ENCODE data around the gene SPHK1. TPM values are rescaled to one million over a fixed set of nuclear protein-coding genes. Genes with fewer than 3 reads are reported as not detected.

Gene SPHK1
- total RNA-seq, 1 donor from 2014 or later: 15.4 TPM

- no peak for DNase-seq (ENCODE audit: low spot score)
- H3K27ac Mint-ChIP-seq (ENCODE audit: unreplicated experiment): no peak overlapping the region
- H3K4me1 Mint-ChIP-seq (ENCODE audit: unreplicated experiment): peaks cover 14% of the 10 kb centered on the region
- H3K27me3 Mint-ChIP-seq (ENCODE audit: unreplicated experiment): no peaks in the 10 kb centered on the region
- H3K36me3 Mint-ChIP-seq (ENCODE audit: low read depth, unreplicated experiment): peaks cover 9% of the 10 kb centered on the region
- no peaks in the 10 kb centered on the region for H3K9me3 Mint-ChIP-seq (ENCODE audit: unreplicated experiment)
- H3K4me3 Mint-ChIP-seq (ENCODE audit: unreplicated experiment): no peak overlapping the region
- TF ChIP-seq, protein P1, sequence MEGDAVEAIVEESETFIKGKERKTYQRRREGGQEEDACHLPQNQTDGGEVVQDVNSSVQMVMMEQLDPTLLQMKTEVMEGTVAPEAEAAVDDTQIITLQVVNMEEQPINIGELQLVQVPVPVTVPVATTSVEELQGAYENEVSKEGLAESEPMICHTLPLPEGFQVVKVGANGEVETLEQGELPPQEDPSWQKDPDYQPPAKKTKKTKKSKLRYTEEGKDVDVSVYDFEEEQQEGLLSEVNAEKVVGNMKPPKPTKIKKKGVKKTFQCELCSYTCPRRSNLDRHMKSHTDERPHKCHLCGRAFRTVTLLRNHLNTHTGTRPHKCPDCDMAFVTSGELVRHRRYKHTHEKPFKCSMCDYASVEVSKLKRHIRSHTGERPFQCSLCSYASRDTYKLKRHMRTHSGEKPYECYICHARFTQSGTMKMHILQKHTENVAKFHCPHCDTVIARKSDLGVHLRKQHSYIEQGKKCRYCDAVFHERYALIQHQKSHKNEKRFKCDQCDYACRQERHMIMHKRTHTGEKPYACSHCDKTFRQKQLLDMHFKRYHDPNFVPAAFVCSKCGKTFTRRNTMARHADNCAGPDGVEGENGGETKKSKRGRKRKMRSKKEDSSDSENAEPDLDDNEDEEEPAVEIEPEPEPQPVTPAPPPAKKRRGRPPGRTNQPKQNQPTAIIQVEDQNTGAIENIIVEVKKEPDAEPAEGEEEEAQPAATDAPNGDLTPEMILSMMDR (IDR thresholded peaks at IDR 0.05; ENCODE audit: unreplicated experiment): no peak
These were observed 30.2 kb downstream of the SPHK1 start for GRCh38 chr17:76414334-76415295.

DNA sequence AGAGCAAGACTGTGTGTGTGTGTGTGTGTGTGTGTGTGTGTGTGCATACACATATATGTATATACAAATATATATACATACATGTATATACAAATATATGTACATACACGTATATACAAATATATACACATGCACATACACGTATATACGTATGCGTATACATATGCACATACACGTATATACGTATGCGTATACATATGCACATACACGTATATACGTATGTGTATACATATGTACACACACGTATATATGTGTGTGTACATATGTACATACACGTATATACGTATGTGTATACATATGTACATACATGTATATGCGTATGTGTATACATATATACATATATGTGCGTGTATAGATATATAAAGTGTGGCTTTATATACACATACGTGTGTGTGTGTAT lies 31.4 kb downstream of the SPHK1 start:
- no peak overlapping the region for H3K4me3 Mint-ChIP-seq (ENCODE audit: unreplicated experiment)
- no peaks in the 10 kb centered on the region for H3K9me3 Mint-ChIP-seq (ENCODE audit: unreplicated experiment)
- peaks cover 5% of the 10 kb centered on the region for H3K36me3 Mint-ChIP-seq (ENCODE audit: low read depth, unreplicated experiment)
- peaks cover 24% of the 10 kb centered on the region for H3K4me1 Mint-ChIP-seq (ENCODE audit: unreplicated experiment)
- no peak overlapping the region for H3K27ac Mint-ChIP-seq (ENCODE audit: unreplicated experiment)
- TF ChIP-seq, protein P1 (IDR thresholded peaks at IDR 0.05; ENCODE audit: unreplicated experiment): no peak
- peaks cover 1% of the 10 kb centered on the region for H3K27me3 Mint-ChIP-seq (ENCODE audit: unreplicated experiment)
- DNase-seq (ENCODE audit: low spot score): no peak

- Mint-ChIP-seq H3K36me3 (ENCODE audit: low read depth, unreplicated experiment) (peaks cover 5% of the 10 kb centered on the region), H3K4me1 (ENCODE audit: unreplicated experiment) (peaks cover 29% of the 10 kb centered on the region), H3K27ac (ENCODE audit: unreplicated experiment) (no peak overlapping the region), H3K4me3 (ENCODE audit: unreplicated experiment) (no peak overlapping the region), H3K27me3 (ENCODE audit: unreplicated experiment) (peaks cover 2% of the 10 kb centered on the region), H3K9me3 (ENCODE audit: unreplicated experiment) (no peaks in the 10 kb centered on the region)
- TF ChIP-seq, protein P1 (IDR thresholded peaks at IDR 0.05; ENCODE audit: unreplicated experiment): no peak
- DNase-seq (ENCODE audit: low spot score): no peak
These were observed 32.0 kb downstream of the SPHK1 start for GRCh38 chr17:76416457-76416856.

DNA sequence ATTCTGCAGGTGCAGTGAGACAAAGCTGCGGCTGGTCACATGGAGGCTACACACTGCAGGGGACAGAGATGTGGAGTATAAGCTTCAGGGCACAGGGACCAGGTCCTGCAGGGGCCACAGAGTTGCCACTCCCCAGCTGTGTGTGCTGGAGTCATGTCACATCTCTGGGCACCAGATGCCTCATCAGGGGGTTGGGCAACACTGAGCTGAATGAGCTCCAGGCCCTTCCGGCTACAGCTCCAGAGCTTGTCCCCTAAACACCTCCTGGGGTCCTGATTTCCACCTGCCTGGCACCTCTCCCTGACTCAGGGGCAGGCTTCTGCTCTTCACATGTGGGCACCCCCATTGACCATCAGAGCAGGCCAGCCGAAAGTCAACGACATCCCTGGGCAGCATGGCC lies 32.5 kb downstream of the SPHK1 start:
- Mint-ChIP-seq H3K9me3 (ENCODE audit: unreplicated experiment) (no peaks in the 10 kb centered on the region), H3K4me3 (ENCODE audit: unreplicated experiment) (no peak overlapping the region), H3K36me3 (ENCODE audit: low read depth, unreplicated experiment) (peaks cover 5% of the 10 kb centered on the region), H3K27ac (ENCODE audit: unreplicated experiment) (no peak overlapping the region), H3K27me3 (ENCODE audit: unreplicated experiment) (peaks cover 2% of the 10 kb centered on the region), H3K4me1 (ENCODE audit: unreplicated experiment) (peaks cover 34% of the 10 kb centered on the region)
- no peak for DNase-seq (ENCODE audit: low spot score)
- TF ChIP-seq, protein P1 (IDR thresholded peaks at IDR 0.05; ENCODE audit: unreplicated experiment): no peak

DNA sequence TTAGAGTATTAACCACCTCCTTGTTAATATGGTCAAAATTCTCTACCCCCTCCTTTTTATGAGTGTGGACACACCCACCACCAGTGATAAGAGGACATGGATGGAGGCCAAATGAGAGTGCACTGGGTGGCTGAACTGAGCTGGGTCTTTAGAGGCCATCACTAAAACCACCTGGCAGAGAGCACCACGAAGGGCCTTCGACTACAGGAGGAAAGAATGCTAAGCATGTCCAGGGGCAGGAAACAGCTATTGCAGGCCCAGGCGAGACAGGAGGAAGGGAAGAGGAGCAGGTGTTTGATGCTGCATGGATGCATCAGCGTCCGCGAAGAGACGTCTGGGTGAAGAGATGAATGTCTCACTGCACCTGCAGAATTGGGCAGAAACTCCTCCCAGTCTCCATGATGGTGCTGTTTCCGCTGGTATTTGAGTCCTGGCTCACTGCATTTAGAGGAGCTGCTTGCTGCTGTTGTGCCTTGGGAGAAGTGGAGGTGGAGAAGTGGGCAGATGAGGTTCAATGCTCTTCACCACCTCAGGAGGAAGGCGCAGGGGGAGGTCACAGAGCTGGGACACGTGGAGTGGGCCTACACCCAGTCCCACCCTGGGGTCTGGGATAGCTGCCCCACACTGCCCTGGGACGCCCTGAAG lies 33.2 kb downstream of the SPHK1 start:
- H3K9me3 Mint-ChIP-seq (ENCODE audit: unreplicated experiment): no peaks in the 10 kb centered on the region
- peaks cover 41% of the 10 kb centered on the region for H3K4me1 Mint-ChIP-seq (ENCODE audit: unreplicated experiment)

More for the DNA sequence above, 33.2 kb downstream of the SPHK1 start:
- no peak overlapping the region for H3K4me3 Mint-ChIP-seq (ENCODE audit: unreplicated experiment)
- TF ChIP-seq, protein P1 (IDR thresholded peaks at IDR 0.05; ENCODE audit: unreplicated experiment): no peak
- H3K36me3 Mint-ChIP-seq (ENCODE audit: low read depth, unreplicated experiment): peaks cover 5% of the 10 kb centered on the region
- H3K27me3 Mint-ChIP-seq (ENCODE audit: unreplicated experiment): peaks cover 4% of the 10 kb centered on the region
- H3K27ac Mint-ChIP-seq (ENCODE audit: unreplicated experiment): no peak overlapping the region
- no peak for DNase-seq (ENCODE audit: low spot score)

Measured in endothelial cell (in vitro differentiated cells).